ENCODE measurements around the gene RPL23. TPM values are rescaled to one million over a fixed set of nuclear protein-coding genes. Genes with fewer than 3 reads are reported as not detected.
A peak's percentile ranks its signal among the peaks of the same experiment; 100 is the strongest.

The RPL23 gene
- total RNA-seq, 4 donors from 2014 or later: 721 to 1,711 (median 1,283) TPM

GRCh38 chr17:38881600-38882191, 28.2 kb upstream of the RPL23 start:
- intact Hi-C loops (cut with DNase I): loop anchor here (5.0 kb wide), 1 partner anchor 46 kb away; the partner anchor contains the start of gene LASP1NB
- Histone ChIP-seq H3K27me3 (no peaks in the 10 kb centered on the region), H3K9me3 (no peaks in the 10 kb centered on the region), H3K27ac (replicated peaks in 1 of 4) (peak overlapping the region; percentile 58 to 76 (median 70)), H3K36me3 (peaks cover 0 to 49% (median 25%) of the 10 kb centered on the region in 4 donors), H3K4me3 (no peak overlapping the region), H3K4me1 (peaks cover 94 to 100% (median 98%) of the 10 kb centered on the region in 4 donors)
- 23% methylated on average over 8 of the region's 8 CpGs for WGBS
- DNase-seq (ENCODE audit: extremely low spot score): no peak
- TF ChIP-seq POLR2AphosphoS5 (IDR thresholded peaks at IDR 0.05) (peak; percentile 69 to 73), POLR2A (IDR thresholded peaks at IDR 0.05; ENCODE audit: low read depth) (no peak)

- TF ChIP-seq POLR2AphosphoS5 (IDR thresholded peaks at IDR 0.05) (peak in 1 of 2 donors; percentile 6), POLR2A (IDR thresholded peaks at IDR 0.05; ENCODE audit: low read depth) (no peak)
- Histone ChIP-seq H3K4me3 (peak overlapping the region in 3 of 4 donors; percentile 1 to 27 (median 7)), H3K27ac (replicated peaks in 1 of 4) (peak overlapping the region; percentile 58 to 76 (median 70)), H3K4me1 (peaks cover 87 to 100% (median 98%) of the 10 kb centered on the region in 4 donors), H3K36me3 (peaks cover 0 to 40% (median 21%) of the 10 kb centered on the region in 4 donors), H3K9me3 (no peaks in the 10 kb centered on the region), H3K27me3 (no peaks in the 10 kb centered on the region)
- intact Hi-C loops (cut with DNase I): loop anchor here (5.0 kb wide), 1 partner anchor 47 kb away; the partner anchor contains the start of gene LASP1NB
- DNase-seq (ENCODE audit: extremely low spot score): no peak
- WGBS: 15% methylated on average over 6 of the region's 6 CpGs
These were observed 26.6 kb upstream of the RPL23 start for GRCh38 chr17:38879878-38880665.

- H3K27me3 ChIP-seq: no peaks in the 10 kb centered on the region
- intact Hi-C loops (cut with DNase I): no loop called here
- TF ChIP-seq POLR2A (IDR thresholded peaks at IDR 0.05; ENCODE audit: low read depth) (no peak), CTCF (IDR thresholded peaks at IDR 0.05) (no peak), POLR2AphosphoS5 (IDR thresholded peaks at IDR 0.05) (no peak), EP300 (IDR thresholded peaks at IDR 0.05) (no peak)
- peaks cover 87 to 100% (median 98%) of the 10 kb centered on the region in 4 donors for H3K4me1 ChIP-seq
- no peaks in the 10 kb centered on the region for H3K9me3 ChIP-seq
- DNase-seq (ENCODE audit: extremely low spot score): no peak
- 57% methylated on average over 1 of the region's 7 CpGs for WGBS
- H3K27ac ChIP-seq (replicated peaks in 1 of 4): peak overlapping the region; percentile 21 to 98 (median 50)
- no peak overlapping the region for H3K4me3 ChIP-seq
- peaks cover 0 to 26% (median 16%) of the 10 kb centered on the region in 4 donors for H3K36me3 ChIP-seq
These were observed 23.8 kb upstream of the RPL23 start for GRCh38 chr17:38877130-38877851.

GRCh38 chr17:38875477-38876075, 22.1 kb upstream of the RPL23 start:
- no peaks in the 10 kb centered on the region for H3K9me3 ChIP-seq
- peaks cover 79 to 97% (median 96%) of the 10 kb centered on the region in 4 donors for H3K4me1 ChIP-seq
- peaks cover 0 to 19% (median 14%) of the 10 kb centered on the region in 4 donors for H3K36me3 ChIP-seq
- no peak for DNase-seq (ENCODE audit: extremely low spot score)
- peak overlapping the region; percentile 57 to 98 (median 97) for H3K27ac ChIP-seq (replicated peaks in 1 of 4)
- no peaks in the 10 kb centered on the region for H3K27me3 ChIP-seq
- WGBS: 65% methylated on average over 5 of the region's 5 CpGs
- H3K4me3 ChIP-seq: peak overlapping the region in 2 of 4 donors; percentile 20 to 34
- no peak for TF ChIP-seq POLR2AphosphoS5 (IDR thresholded peaks at IDR 0.05)
- TF ChIP-seq EP300 (IDR thresholded peaks at IDR 0.05): no peak
- TF ChIP-seq POLR2A (IDR thresholded peaks at IDR 0.05; ENCODE audit: low read depth): no peak
- no peak for TF ChIP-seq CTCF (IDR thresholded peaks at IDR 0.05)
- intact Hi-C loops (cut with DNase I): no loop called here
